GM18520 (cell line): ENCODE data around the gene MANEAL.
"Not testable (repeated sequence)": the region's sequence is repeated elsewhere in the genome, so short reads cannot be mapped to it uniquely, and the experiment has no call there.

ENCODE experiments used
- ATAC-seq: cut with Tn5 transposase; IDR thresholded peaks from one replicate; pipeline ENCODE4 v1.9.1; 2021; ENCODE audit not compliant: unreplicated experiment

Gene MANEAL, protein sequence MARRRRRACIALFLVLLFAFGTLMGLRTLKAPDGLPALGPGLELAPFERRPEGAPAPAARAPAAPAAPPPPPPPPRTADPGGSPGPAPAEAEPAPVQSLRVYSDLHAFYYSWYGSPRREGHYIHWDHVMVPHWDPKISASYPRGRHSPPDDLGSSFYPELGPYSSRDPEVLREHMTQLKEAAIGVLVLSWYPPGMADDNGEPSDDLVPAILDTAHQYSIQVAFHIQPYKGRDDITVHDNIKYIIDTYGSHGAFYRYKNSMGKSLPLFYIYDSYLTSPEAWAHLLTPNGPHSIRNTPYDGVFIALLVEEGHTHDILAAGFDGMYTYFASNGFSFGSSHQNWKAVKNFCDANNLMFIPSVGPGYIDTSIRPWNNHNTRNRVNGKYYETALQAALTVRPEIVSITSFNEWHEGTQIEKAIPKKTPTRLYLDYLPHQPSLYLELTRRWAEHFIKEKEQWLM

DNA sequence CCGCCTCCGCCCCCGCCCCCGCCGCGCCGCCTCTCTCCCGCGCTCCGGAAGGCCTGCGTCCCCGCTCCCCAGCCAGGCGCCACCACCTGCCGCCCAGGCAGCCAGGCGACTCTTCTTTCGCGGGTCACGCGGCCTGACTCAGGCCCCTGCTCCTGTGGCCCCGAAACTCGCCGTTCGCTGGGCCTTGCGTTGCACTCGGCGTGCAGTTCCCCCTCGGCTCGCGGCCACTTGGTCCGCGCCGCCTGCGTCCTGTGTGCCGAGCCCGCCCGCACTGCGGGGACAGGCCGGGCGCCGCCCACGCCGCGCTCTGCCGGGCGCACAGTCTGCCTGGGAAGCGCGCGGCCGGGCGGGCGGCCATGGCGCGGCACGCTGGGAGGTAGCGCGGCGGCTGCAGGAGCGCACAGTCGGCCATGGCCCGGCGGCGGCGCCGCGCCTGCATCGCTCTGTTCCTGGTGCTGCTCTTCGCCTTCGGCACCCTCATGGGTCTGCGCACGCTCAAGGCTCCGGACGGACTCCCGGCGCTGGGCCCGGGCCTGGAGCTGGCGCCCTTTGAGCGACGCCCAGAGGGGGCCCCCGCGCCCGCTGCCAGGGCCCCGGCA is at the start of gene MANEAL:
MANEAL (plus strand) TSS at position 75 of the 599 bp plus-strand sequence; CDS start at position 411, 336 bp downstream.
- ATAC-seq, result no peak

DNA sequence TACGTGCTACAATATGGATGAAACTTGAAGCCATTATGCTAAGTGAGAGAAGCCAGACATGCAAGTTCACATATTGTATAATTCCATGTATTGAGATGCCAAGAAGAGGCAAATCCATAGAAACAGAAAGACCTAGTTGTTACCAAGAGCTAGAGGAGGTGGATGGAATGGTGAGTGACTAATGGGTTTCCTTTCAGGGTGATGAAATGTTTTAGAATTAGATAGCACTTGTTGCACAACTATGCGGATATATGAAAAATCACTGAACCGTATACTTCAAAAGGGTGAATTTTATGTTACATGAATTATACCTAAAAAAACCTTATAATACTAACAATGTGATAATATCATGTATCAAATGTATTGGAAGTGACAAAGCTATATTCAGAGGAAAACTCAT is 46.8 kb upstream of the MANEAL start:
- no peak for ATAC-seq

DNA sequence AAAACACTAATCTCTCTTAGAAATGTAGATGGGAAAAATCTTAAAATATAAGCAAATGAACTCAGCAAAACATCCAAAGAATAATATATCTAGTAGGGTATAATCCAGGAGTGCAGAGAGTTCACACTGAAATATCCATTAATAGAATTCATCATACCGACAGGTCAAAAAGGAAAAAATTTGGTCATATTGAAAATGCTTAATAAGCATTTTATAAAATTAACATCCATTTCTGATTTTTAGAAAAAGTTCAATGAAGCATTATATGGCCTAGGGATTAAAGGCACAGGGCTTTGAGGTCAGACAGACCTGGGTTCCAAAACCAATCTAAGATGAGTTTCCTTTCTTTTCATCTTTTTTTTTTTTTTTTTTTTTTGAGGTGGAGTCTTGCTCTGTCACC is 45.1 kb upstream of the MANEAL start:
- no peak for ATAC-seq

DNA sequence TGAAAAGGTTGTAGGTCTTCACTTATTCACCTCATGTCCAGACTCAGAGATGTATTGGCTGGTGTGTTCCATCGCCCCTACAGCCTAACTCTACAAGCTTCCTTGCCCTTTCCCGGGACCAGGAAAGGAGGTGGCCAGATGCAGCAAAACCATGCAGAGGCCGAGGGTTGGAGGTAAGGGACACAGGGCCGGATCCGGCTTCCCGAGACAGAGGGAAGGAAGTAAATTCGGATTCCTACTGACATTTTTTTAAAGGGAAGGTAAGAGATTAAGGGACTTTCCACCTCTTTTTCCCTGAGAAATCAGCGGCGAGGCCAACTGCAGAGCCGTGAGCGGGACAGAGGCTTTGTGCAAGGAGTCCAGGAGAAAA is 41.4 kb upstream of the MANEAL start:
- no peak for ATAC-seq

DNA sequence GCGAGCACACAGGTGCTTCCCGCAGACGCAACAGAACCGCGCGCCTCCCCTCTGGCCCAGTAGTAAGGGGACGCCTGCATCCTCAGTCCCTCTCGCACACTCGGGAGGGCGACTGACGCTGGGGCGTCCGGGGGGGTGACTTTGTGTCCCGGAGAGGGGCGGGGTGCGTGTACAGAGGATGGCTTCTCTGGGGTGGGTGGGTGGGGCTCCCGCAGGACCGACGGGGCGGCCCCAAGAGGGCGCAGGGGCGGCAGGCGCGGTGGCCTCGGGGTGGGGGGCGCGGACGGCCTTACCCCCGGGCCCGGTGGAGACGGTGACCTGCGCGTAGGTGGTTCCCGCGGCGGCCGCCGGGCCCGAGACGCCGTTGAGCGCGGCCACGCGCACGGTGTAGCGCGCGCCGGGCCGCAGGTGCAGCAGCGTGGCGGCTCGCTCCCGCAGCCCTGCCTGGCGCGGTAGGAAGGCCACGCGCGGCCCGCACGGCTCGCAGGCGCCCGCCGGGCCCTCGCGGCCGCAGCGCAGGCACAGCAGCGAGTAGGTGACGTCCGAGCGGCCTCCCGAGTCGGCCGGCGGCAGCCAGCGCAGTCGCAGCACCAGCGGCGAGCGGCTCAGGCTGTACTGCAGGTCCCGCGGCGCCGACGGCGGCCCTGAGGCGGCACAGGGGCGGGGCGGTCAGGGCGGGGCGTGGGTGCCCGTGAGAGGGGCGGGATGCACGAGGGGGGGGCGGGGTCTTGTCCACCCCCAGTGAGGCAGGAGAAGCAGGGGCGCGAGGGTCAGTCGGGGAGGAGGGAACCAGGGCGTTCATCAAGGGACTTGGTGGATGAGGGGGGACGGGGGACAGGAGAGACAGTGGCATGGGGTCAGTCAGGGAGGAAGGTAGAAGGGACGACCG is 40.8 kb upstream of the MANEAL start:
- ATAC-seq, result no peak

DNA sequence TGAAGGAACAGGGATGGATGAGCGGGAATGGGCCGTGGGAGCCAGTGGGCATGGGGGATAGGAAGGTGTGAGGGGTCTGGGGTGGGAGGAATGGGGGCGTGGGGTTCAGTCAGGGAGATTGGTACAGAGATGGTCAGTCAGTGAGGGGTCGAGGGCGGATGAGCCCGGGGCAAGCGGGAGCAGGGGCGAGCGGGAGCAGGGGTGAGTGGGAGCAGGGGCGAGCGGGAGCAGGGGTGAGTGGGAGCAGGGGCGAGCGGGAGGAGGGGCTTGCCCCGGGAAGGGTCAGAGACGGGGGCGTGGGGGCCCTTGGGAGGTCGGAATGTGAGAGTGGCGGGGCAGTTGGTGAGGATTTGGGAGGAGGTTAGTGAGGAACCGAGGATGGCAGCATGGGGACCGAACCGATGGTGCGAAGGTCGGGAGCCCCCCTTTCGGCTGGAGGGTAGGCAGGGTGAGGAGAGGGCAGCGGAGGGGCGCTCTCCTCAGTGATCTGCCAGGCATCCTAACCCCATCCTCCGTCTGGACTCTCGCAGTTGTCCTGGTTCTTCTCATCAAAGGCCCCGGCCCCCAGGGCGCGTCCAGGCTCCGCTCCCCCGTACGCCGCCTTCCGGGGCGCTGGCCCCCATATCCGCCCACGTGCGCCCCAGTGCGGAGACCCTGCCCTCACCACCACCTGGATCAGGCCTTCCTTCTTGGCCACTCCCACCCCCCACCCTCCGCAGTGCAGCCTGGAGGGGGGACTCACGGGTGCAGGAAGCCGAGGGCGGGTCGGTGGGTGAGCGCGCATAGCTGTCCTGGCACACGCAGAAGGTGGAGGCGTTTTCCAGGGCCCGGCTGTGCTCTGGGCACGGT is 40.0 kb upstream of the MANEAL start:
- no peak for ATAC-seq

DNA sequence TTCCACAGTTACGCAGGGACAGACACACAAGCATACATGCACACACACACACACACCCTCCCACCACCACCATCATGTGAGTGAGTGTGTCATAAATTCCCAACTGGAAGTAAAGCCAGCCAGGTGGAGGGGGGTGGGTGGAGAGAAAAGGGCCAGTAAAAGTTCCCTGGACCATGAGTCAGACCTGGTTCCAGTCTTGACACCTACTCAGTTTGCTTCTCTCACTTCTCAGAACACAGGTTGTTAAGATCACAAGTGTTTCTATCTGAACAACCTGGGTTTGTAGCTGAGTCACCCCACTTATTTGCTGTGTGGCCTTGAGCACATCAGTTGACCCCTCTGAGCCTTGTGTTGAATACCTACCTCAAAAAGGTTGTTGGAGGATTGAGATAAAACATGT is 38.4 kb upstream of the MANEAL start:
- ATAC-seq, result no peak

DNA sequence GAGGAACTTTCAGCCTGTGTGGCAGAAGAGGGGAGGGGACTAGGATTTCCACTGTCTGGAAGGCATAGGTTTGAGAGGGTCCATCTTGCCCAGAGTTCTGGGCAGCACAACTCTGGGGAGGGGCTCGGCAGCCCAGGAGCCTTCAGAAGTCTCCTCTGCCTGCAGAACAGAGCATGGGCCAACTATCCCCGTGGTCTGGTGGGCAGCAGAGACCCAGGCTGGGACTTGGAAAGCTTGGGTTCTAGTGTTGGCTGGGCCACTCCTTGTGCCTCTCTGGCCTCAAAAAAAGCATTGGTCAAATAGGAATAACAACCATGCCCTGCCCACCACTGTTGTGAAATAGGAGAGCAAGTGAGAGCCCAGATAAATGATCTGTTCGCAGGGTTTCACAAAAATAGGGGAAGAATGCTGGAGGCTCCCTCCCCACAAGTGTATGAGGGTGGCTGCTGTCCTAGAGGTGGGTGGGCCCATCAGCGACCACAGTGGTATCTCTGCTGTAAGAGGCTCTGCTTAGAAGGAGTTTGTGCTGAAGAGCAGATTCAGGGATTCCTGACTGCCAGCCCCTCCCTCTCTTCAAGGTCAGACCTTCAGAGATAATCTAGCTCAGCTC is 37.6 kb upstream of the MANEAL start:
- no peak for ATAC-seq

DNA sequence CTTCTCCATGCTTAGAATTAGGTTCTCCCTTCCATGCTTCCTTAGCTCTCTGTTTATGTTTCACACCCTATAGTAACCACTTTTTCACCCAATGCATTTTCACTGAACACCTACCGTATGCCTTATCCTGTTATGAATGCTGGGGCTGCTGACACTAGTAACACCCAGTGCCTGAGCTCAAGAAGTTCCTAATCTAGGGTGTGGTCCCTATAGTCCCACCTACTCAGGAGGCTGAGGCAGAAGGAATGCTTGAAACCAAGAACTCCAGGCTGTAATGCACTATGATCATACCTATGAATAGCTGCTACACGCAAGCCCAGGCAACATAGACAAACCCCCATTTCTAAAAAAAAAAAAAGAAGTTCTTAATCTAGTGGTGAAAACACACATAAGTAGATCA is 34.2 kb upstream of the MANEAL start:
- ATAC-seq, result no peak

DNA sequence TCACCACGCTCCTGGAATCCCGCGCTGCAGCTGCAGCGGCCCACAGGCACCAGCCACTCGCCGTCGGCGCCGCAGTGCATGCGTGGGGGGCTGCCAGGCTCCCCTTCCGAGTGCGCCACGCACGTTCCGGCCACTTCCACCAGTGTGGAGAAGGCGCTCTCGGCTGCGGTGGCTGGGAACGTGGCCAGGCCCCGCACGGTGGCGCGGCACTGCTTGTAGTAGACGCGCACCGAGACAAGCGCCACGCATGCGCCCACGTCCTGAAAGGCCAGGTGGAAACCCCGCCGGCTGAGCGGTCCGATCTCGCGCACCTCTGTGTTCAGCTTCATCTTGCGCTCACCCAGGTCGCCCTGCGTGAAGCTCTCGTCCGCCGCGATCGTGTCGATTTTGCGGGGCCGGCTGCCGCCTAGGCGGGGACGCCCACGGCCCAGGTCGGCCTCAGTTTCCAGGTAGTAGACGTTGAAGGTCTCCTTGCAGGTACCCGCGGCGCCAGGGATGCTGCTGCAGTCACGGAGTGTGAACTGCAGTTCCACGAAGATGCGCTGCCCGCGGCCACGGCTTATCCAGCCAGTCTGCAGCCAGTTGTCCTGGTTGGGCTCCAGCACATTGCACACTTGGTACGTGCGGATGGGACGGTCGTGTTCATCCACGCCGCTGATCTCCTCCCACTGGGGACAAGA is 32.1 kb upstream of the MANEAL start:
- no peak for ATAC-seq

DNA sequence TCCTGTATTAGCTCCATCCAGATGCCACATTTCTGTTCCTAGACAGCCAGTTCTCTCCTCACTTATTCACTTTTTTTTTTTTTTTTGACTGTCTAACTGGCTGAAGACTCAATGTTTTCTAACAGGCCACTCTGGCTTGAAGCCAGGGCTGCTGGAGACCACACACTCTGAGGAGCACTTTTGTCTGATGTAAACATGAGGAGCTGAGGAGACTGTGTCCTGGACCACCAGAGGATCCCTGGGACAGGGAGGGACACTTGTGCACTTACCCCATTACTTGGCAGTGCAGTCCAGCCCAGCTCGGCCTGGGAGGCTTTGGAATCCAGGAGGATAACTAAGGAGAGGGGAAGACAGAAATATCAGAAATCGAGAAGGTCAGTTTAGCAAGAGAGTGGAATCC is 31.1 kb upstream of the MANEAL start:
- ATAC-seq, result no peak

DNA sequence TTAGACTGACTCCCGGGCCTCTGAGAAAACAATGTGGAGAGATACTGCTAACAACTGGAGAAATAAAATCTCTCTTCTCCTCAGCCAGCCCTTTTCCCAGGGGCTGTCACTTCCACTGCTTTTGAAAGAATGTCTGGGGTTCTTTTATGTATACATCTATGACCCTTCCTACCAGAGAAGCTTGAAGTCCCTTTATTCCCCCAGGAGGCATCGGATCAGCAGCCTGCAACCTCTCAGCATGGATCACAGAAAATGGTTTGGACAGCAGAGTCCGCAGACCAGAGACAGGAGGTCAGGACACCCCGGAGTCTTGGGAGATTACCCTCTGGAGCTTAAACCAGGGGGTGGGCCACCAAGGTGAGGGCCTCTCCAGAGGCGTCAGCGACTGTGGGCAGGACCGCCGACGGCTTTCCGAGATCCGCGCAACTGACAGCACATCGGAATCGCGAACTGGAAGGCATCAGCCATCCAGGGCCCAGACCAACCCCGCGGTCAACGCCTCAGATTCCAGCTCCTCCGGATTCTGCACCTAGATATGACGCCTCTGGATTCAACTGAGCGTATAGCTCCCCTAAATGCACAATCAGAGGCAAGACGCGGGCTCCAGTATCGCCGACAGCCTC is 29.7 kb upstream of the MANEAL start:
- ATAC-seq, result no peak

DNA sequence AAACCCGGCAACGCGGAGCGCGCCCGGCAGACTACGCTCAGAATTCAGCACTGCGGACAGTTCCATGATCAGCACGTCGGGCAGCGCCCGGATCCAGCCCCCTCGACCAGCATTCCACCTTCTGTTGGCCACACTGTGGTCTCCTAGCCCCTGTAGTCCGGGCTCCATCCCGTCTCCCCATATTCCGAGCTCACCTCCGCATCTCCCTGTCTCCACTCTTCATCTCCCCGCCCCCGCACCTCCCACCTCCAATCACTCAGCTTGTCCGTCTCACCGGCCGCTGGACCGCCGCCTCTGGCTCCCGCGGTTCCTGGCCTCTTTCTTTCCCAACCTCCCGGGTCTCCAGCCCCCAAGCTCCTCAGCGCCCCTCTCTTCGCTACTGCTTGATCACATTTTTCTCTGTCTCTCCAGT is 29.2 kb upstream of the MANEAL start:
- ATAC-seq, result no peak

DNA sequence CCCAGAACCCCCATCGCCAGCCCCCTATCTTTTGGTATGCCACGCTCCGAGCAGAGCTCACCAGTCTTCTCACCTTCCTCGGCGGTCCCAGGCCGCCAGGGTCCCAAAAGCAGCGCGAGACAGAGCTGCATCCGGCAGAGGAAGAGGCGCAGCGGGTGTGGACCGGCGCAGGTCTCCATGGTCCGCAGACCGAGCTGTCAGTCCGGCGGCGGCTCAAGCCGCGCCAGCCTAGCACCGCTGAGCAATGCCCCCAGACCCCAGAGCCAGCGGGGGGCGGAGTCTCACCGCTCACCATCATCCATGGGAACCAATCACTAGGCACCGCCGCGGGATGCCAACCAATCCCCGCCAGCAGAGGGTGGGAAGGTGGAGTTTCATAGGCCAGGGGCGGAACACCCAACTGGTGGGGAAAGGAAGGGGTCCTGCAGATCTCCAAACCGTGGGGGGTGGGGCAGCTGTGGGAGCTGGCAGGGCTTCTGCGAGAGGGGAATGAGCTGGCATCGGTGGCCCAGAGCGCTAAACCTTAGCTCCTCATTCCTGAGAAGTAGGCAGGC is 28.7 kb upstream of the MANEAL start, which contains the start of gene EPHA10:
EPHA10 (minus strand) TSS at position 233 of the 554 bp plus-strand sequence; CDS start at position 179, 54 bp downstream.
- ATAC-seq, result no peak

DNA sequence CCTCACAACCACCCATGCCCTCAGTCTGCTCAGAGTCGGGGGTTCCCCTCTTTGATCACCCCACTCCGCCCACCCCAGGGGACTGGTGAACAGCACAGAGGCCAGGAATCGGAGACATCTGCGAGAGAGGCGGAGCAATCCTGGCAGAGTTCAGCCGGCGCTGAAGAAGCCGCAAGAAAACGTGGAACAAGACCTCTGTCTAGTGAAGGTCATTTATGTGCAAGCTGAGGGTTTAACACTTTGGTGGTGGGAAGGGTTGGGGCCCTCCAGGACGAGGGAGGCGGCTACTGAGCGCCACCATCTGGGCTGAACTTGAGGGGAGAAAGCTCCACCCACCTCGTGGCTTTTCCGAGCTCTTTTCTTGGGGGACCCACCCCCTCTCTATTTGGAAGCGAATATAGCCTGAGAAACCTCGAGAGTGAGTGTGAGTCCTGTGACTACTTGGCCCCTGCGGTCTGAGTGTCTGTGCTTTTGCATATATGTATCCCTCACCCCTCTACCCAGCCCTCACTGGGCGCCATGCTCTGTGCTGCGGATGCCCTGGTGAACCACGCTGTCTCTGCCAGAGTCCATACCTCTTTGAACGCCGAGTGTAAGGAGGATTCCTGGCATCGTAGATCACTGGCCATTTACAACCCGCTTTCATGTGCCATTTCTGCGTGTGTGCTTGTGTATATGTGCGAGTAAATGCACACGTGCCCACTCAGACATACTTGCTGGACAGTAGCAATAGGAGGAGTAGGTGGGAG is 27.6 kb upstream of the MANEAL start:
- ATAC-seq, result no peak

DNA sequence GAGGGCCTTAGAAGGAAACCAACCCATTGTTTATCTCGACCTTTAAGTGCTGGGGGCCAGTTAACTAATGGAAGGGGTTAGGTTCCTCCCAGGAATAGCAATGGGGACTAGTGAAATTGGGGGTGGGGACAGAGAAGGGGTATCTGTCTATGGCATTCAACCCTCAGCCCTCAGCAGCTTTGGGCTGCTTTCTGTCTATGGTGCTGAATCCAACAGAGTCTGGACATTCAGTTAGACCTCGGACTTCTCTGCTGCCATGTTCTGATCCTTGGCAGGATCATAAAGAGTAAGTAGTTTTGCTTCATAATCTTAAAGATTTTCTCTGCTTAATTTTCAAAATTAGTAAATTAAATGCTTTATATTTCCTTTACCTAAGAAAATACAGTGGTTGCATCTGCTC is 26.2 kb upstream of the MANEAL start:
- ATAC-seq, result no peak

DNA sequence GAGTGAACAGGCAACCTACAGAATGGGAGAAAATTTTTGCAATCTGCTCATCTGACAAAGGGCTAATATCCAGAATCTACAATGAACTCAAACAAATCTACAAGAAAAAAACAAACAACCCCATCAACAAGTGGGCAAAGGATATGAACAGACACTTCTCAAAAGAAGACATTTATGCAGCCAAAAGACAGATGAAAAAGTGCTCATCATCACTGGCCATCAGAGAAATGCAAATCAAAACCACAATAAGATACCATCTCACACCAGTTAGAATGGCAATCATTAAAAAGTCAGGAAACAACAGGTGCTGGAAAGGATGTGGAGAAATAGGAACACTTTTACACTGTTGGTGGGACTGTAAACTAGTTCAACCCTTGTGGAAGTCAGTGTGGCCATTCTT is 22.2 kb upstream of the MANEAL start:
- not testable (repeated sequence) for ATAC-seq

DNA sequence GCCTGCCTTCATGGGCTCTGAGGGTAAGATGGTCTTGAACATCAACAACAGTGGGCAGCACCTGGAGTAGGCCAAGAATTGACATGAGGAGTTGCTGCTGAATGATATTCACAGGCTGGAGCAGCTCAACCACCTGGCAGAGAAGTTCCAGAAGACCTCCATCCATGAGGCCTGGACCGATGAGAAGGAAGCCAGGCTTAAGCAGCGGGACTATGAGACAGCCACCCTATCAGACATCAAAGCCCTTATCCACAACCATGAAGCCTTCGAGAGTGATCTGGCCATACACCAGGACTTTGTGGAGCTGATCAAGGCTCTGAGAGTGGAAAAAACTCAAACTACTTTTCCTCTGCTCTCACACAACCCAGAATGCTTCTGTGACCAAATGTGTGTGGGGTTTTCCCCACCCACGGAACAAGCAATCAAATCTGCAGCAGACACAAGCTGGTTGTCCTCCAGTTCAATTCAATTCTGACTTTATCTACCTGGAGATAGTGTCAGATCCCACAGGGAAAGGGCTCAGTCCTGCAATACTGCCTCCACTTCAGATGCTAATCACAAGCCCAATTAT is 16.6 kb upstream of the MANEAL start:
- ATAC-seq, result no peak
